NB4 (cell line): ENCODE results near the gene SCAMP5.

Experiments used
- DNase-seq: peaks from one replicate; pipeline ENCODE4 v3.0.0; 2010; ENCODE audit warnings: low read depth
- H3K4me3 ChIP-seq: one replicate; pipeline ENCODE4 v1.5.1; 2011; ENCODE audit warnings: mild to moderate bottlenecking, low read depth, low read length, moderate library complexity
- MYC ChIP-seq: IDR thresholded peaks from 2 replicates; pipeline ENCODE4 v1.6.1; 2011; ENCODE audit warnings: low read depth, low read length
- POLR2A ChIP-seq: IDR thresholded peaks from 2 replicates; pipeline ENCODE4 v1.6.1; 2011; ENCODE audit warnings: mild to moderate bottlenecking; ENCODE audit not compliant: insufficient read length; ENCODE audit errors: extremely low read depth
- TF ChIP-seq, protein P1 (sequence below): IDR thresholded peaks from one replicate; pipeline ENCODE4 v1.5.1; 2012; ENCODE audit warnings: low read depth, low read length
- TF ChIP-seq, protein P2 (sequence below): IDR thresholded peaks from 2 replicates; pipeline ENCODE4 v1.6.1; 2011; ENCODE audit warnings: low read depth, low read length

Gene SCAMP5

DNA sequence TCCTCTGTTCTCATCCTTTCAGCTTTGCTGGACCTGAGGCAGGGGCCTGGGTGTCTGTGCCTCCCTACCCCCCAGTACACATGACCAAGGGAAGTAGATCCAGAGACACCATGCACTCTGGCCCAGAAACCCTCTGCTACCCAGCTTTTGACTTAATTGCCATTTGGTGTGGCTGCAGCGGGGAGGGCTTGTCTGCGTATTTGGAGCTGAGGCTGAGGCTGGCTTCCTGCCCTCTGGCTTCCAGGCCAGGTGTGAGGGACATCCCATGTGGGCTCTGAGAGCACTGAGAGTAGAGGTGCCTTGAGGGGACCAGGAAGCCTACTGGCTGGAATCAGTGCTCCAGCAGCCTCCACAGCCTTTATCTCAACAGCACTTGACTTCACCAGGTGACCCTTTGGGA, 54.9 kb downstream of the SCAMP5 start:
- H3K4me3 ChIP-seq = no peak overlapping the region
- TF ChIP-seq POLR2A (no peak), MYC (no peak)
- TF ChIP-seq, protein P1, sequence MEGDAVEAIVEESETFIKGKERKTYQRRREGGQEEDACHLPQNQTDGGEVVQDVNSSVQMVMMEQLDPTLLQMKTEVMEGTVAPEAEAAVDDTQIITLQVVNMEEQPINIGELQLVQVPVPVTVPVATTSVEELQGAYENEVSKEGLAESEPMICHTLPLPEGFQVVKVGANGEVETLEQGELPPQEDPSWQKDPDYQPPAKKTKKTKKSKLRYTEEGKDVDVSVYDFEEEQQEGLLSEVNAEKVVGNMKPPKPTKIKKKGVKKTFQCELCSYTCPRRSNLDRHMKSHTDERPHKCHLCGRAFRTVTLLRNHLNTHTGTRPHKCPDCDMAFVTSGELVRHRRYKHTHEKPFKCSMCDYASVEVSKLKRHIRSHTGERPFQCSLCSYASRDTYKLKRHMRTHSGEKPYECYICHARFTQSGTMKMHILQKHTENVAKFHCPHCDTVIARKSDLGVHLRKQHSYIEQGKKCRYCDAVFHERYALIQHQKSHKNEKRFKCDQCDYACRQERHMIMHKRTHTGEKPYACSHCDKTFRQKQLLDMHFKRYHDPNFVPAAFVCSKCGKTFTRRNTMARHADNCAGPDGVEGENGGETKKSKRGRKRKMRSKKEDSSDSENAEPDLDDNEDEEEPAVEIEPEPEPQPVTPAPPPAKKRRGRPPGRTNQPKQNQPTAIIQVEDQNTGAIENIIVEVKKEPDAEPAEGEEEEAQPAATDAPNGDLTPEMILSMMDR = no peak
- TF ChIP-seq, protein P2, sequence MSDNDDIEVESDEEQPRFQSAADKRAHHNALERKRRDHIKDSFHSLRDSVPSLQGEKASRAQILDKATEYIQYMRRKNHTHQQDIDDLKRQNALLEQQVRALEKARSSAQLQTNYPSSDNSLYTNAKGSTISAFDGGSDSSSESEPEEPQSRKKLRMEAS = no peak
- DNase-seq = no peak

DNA sequence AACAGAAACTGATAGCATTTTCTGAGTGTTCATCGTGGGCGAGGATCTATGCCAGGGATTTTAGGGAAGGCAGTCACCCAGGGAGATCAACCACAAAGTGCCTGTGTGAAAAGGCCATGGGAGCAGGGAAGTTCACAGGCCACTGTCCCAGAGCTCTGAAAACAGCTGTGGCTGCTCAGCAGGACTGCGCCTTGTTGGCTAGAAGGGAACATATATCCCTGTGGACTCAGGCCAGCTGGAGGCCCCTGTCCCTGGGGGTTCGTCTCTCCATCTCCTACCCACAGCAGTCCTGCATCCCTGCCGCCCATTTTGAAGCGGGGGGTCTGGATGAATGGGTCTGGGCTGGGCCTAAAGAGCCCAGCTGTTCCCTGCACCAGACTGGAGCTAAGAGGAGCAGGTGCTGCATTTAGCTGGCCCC, 55.8 kb downstream of the SCAMP5 start:
- no peak for DNase-seq
- H3K4me3 ChIP-seq = no peak overlapping the region
- TF ChIP-seq, protein P1 = no peak
- no peak for TF ChIP-seq MYC
- TF ChIP-seq POLR2A = no peak
- TF ChIP-seq, protein P2 = no peak

DNA sequence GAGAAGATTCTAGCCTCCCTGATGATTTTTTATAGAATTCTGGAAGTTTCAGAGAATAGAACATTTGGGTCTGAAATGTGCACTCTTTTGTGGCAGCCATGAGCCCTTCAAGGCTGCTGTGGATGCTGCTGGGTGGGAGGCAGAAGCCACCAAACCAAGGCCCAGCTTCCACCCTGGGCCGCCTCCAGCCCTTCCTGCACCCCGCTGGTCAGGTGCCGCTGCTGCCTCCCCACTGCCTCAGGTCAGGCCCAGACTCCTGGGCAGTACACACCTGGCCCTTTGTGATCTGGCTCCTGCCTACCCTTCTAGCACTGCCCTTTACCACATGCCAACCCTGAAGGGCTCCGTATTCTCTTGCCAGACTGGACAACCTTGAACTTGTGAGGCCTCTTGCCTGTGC, 56.3 kb downstream of the SCAMP5 start:
- DNase-seq = no peak
- no peak for TF ChIP-seq MYC
- no peak for TF ChIP-seq POLR2A
- TF ChIP-seq, protein P2 = no peak
- TF ChIP-seq, protein P1 = no peak
- H3K4me3 ChIP-seq = no peak overlapping the region

DNA sequence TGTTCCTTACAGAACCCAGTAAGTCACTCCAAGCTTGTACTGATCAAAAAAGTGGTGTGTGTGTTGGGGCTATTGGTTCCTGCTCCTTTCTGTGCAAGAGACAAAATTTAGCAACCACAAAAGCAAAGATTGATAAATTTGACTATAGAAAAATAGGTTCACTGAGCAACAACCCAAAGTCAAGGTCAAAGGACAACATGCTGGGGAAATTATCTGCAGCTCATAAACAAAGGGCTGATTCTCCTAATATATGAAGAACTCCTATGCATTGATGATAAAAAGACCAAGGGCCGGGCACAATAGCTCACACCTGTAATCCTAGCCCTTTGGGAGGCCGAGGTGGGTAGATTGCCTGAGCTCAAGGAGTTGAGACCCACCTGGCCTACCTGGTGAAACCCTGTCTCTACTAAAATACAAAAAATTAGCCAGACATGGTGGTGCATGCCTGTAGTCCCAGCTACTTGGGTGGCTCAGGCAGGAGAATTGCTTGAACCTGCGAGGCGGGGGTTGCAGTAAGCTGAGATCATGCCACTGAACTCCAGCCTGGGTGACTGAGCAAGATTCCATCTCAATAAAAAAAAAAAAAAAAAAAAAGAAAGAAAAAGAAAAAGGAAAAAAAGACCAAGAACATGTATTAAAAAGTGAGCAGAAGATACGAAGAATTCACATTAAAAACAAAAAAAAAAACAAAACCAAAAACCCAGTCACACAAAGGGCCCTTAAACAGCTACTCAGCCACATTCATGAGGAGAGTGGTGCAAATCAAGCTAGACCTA, 57.8 kb downstream of the SCAMP5 start:
- TF ChIP-seq, protein P1 = no peak
- TF ChIP-seq POLR2A = no peak
- TF ChIP-seq, protein P2 = no peak
- no peak for TF ChIP-seq MYC
- no peak for DNase-seq
- no peak overlapping the region for H3K4me3 ChIP-seq

DNA sequence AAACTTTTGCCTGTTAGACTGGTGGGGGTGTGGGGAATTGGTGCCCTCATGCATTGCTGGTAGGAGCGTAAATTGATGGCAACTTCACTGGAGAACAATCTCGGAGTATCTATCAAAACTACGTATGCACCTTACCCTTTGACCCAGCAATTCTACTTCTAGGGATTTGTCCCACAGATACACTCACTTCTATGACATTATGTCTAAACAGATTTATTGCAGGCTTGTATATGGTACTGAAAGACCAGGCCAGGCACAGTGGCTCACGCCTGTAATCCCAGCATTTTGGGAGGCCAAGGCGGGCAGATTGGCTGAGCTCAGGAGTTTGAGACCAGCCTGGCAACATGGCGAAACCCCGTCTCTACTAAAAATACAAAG, 58.4 kb downstream of the SCAMP5 start:
- no peak overlapping the region for H3K4me3 ChIP-seq
- TF ChIP-seq, protein P2 = no peak
- TF ChIP-seq, protein P1 = no peak
- TF ChIP-seq POLR2A (no peak), MYC (no peak)
- DNase-seq = no peak
